Endothelial cell of umbilical vein (primary cell): ENCODE measurements around the gene CHRND. TPM values are rescaled to one million over a fixed set of nuclear protein-coding genes. Genes with fewer than 3 reads are reported as not detected.

Experiments used
- BruUV-seq: library from RNA; stranded (reverse); fragments of 400-500 nt; replicated peaks from 2 replicates; lab custom pipeline; 2021; lab: Mats Ljungman, UMichigan
- CTCF ChIA-PET: fragments of 300-600, 350-600 bp; sonication (Branson Sonifier 250); formaldehyde crosslinking; loops from one replicate; lab custom pipeline; 2021; ENCODE audit warnings: antibody characterized with exemption, inconsistent platforms; lab: Charles Lee
- POLR2A ChIA-PET: fragments of 300-600, 350-600 bp; sonication (Branson Sonifier 250); formaldehyde crosslinking; loops from one replicate; lab custom pipeline; 2021; ENCODE audit warnings: antibody characterized with exemption, inconsistent platforms; lab: Charles Lee
- DNase-seq: peaks from one replicate; pipeline ENCODE4 v3.0.0-alpha.2; 2011; ENCODE audit warnings: low read depth, low spot score
- FAIRE-seq: peaks from 2 replicates; lab custom pipeline; 2011; peaks lifted over from hg19 to GRCh38; lab: Jason Lieb, UNC
- H2AFZ ChIP-seq: 2 replicates; pipeline ENCODE4 v1.6.0; 2012; ENCODE audit warnings: low read depth, low read length, control low read depth, inconsistent platforms
- H3K27ac ChIP-seq: 2 replicates; pipeline ENCODE4 v1.5.1; 2011; ENCODE audit warnings: low read depth, mild to moderate bottlenecking, control low read depth, low read length, moderate library complexity; ENCODE audit not compliant: insufficient read depth
- H3K27me3 ChIP-seq, 2 experiments: 2 replicates each; pipeline versions ENCODE4 v1.6.0 to v1.6.1; 2011; ENCODE audit warnings: low read length in 2 of 2, mixed read lengths in 1 of 2; ENCODE audit not compliant: control insufficient read depth in 2 of 2, insufficient read depth in 2 of 2
- H3K36me3 ChIP-seq, 2 experiments: 2 replicates in 1 of 2; 3 replicates in 1 of 2; pipeline ENCODE4 v1.5.1; 2011; ENCODE audit warnings: low read length in 2 of 2, mild to moderate bottlenecking in 1 of 2, moderate library complexity in 1 of 2; ENCODE audit not compliant: control insufficient read depth in 2 of 2, insufficient read depth in 2 of 2; ENCODE audit errors: extremely low read depth in 1 of 2
- H3K4me1 ChIP-seq: 3 replicates; pipeline ENCODE4 v1.5.1; 2011; ENCODE audit warnings: mild to moderate bottlenecking, low read length; ENCODE audit not compliant: control insufficient read depth, insufficient read depth; ENCODE audit errors: extremely low read depth
- H3K4me2 ChIP-seq: 2 replicates; pipeline ENCODE4 v1.6.1; 2011; ENCODE audit warnings: low read length, control low read depth, mixed read lengths; ENCODE audit not compliant: insufficient read depth
- H3K4me3 ChIP-seq, 3 experiments: fragments of 200-600 bp in 1 of 3; sonication (generic), shearing (Covaris generic) in 1 of 3; replicated peaks in 1 of 3; 2 replicates each; pipeline ENCODE4 v1.5.1; 2011 to 2016; ENCODE audit warnings: control low read depth in 3 of 3, low read length in 3 of 3, mild to moderate bottlenecking in 2 of 3, inconsistent platforms in 1 of 3, low read depth in 1 of 3, moderate library complexity in 1 of 3; ENCODE audit not compliant: insufficient read depth in 1 of 3
- H3K79me2 ChIP-seq: 2 replicates; pipeline ENCODE4 v1.6.0; 2012; ENCODE audit warnings: low read length, inconsistent platforms; ENCODE audit not compliant: control insufficient read depth, insufficient read depth
- H3K9ac ChIP-seq: replicated peaks from 2 replicates; pipeline ENCODE3; 2011; ENCODE audit warnings: low read length, control low read depth; ENCODE audit not compliant: insufficient read depth; ENCODE audit errors: extremely low read depth
- H3K9me1 ChIP-seq: replicated peaks from 3 replicates; pipeline ENCODE4 v1.6.0; 2011; ENCODE audit warnings: mild to moderate bottlenecking, low read length; ENCODE audit not compliant: control insufficient read depth, insufficient read depth; ENCODE audit errors: extremely low read depth
- H3K9me3 ChIP-seq: replicated peaks from 2 replicates; pipeline ENCODE4 v1.5.1; 2012; ENCODE audit warnings: low read length, inconsistent platforms; ENCODE audit not compliant: control insufficient read depth, insufficient read depth
- H4K20me1 ChIP-seq: replicated peaks from 2 replicates; pipeline ENCODE3; 2011; ENCODE audit warnings: mild to moderate bottlenecking, low read length; ENCODE audit not compliant: control insufficient read depth, insufficient read depth; ENCODE audit errors: extremely low read depth
- EZH2 ChIP-seq: IDR thresholded peaks from 2 replicates; pipeline ENCODE4 v1.6.1; 2012; ENCODE audit warnings: borderline replicate concordance, low read depth, mild to moderate bottlenecking, moderate library complexity, low read length, inconsistent platforms; ENCODE audit not compliant: severe bottlenecking
- FOS ChIP-seq: IDR thresholded peaks from 2 replicates; pipeline ENCODE4 v1.6.1; 2011; ENCODE audit warnings: mild to moderate bottlenecking, low read length, moderate library complexity, borderline replicate concordance; ENCODE audit not compliant: insufficient read depth
- GATA2 ChIP-seq: IDR thresholded peaks from 2 replicates; pipeline ENCODE4 v1.7.0; 2011; ENCODE audit warnings: low read depth, mild to moderate bottlenecking, moderate library complexity, mixed read lengths, low read length; ENCODE audit not compliant: insufficient read length, insufficient read depth
- JUN ChIP-seq: IDR thresholded peaks from 2 replicates; pipeline ENCODE4 v1.6.1; 2011; ENCODE audit warnings: borderline replicate concordance, low read depth; ENCODE audit not compliant: insufficient read length, insufficient read depth
- MYC ChIP-seq: IDR thresholded peaks from one replicate; pipeline ENCODE4 v1.6.1; 2011; ENCODE audit warnings: mild to moderate bottlenecking, low read depth, low read length
- POLR2A ChIP-seq: IDR thresholded peaks from 2 replicates; pipeline ENCODE4 v1.6.1; 2012; ENCODE audit warnings: low read depth, mild to moderate bottlenecking, control low read depth, low read length
- POLR2AphosphoS5 ChIP-seq: IDR thresholded peaks from 2 replicates; pipeline ENCODE4 v1.6.1; 2012; ENCODE audit warnings: low read depth, mild to moderate bottlenecking, control low read depth, low read length, moderate library complexity; ENCODE audit not compliant: insufficient read depth
- dilution Hi-C: fragments of 300-500 bp; cut with MboI; formaldehyde crosslinking; loops from one replicate; pipeline ENCODE4 v1.15.0; 2019; ENCODE audit warnings: low sequenced_read_pairs; ENCODE audit not compliant: extremely low pct_ligation_motif_present
- intact Hi-C: fragments of 100-400 bp; cut with micrococcal nuclease; formaldehyde crosslinking; loops from one replicate; pipeline ENCODE4 v1.10.0; 2022
- polyA plus RNA-seq, 4 experiments: library from polyadenylated mRNA; depleted of rRNA in 3 of 4; stranded (reverse) in 3 of 4; unstranded in 1 of 4; fragments of >200 nt; gene quantifications; 2 replicates each; pipeline versions ENCODE4 v1.2.1 to v1.2.3, GENCODE V29; 2011 to 2012; ENCODE audit warnings: missing spikeins in 1 of 4
- total RNA-seq: library from RNA; stranded (reverse); gene quantifications from 2 replicates; pipeline ENCODE4 v1.2.3, GENCODE V29; 2021
- TF ChIP-seq, protein P1 (sequence below): IDR thresholded peaks from 2 replicates; pipeline ENCODE4 v1.6.1; 2011; ENCODE audit not compliant: insufficient read depth, insufficient read length
- TF ChIP-seq, protein P2 (sequence below), 2 donors: IDR thresholded peaks; 1 replicate in 1 of 2; 2 replicates in 1 of 2; pipeline ENCODE4 v1.5.1; 2011; ENCODE audit warnings: low read length in 2 of 2, mild to moderate bottlenecking in 2 of 2, moderate library complexity in 2 of 2, control low read depth in 1 of 2, inconsistent platforms in 1 of 2, low read depth in 1 of 2; ENCODE audit not compliant: insufficient read depth in 1 of 2; ENCODE audit errors: extremely low read depth in 1 of 2

The CHRND gene
- total and polyA plus RNA-seq, 2 donors (not counting 3 experiments of a cell fraction or from before 2014, with no cell fraction given): not detected

DNA sequence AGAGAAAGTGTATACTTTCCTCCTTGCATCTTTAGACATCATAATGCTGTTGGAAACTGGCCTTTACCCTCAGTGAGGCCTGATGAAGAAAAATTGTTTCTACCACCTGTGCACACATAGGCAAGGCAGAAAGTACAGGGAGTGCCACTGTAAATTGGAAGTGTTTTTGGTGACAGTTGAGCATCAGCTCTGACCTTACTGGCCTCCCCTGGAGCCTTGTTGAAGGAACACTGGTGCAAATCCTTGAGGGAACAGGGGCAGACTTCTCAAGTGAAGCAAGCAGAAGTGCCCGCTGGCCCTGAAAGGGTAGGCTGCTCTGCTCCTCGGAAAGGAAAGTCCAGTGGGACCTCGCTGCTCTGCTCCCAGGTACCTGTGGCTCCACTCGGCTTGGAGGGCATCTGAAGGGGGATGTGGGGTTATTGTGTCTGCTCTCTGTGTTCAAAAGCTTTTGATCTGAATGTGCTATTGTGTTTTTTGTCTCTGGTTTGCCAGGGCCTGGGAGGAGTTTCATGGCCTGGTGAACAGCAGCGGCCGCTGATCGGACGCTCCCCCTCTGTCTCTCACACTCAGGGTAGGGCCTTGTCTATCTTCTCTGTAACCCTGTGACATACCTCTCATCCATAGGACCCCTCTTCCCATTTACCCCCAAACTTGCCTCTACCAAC lies 47.9 kb downstream of the CHRND start:
- TF ChIP-seq EZH2 (no peak), POLR2AphosphoS5 (no peak), JUN (no peak), FOS (no peak), MYC (no peak), GATA2 (no peak), POLR2A (no peak)
- TF ChIP-seq, protein P1, sequence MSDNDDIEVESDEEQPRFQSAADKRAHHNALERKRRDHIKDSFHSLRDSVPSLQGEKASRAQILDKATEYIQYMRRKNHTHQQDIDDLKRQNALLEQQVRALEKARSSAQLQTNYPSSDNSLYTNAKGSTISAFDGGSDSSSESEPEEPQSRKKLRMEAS: no peak
- TF ChIP-seq, protein P2, sequence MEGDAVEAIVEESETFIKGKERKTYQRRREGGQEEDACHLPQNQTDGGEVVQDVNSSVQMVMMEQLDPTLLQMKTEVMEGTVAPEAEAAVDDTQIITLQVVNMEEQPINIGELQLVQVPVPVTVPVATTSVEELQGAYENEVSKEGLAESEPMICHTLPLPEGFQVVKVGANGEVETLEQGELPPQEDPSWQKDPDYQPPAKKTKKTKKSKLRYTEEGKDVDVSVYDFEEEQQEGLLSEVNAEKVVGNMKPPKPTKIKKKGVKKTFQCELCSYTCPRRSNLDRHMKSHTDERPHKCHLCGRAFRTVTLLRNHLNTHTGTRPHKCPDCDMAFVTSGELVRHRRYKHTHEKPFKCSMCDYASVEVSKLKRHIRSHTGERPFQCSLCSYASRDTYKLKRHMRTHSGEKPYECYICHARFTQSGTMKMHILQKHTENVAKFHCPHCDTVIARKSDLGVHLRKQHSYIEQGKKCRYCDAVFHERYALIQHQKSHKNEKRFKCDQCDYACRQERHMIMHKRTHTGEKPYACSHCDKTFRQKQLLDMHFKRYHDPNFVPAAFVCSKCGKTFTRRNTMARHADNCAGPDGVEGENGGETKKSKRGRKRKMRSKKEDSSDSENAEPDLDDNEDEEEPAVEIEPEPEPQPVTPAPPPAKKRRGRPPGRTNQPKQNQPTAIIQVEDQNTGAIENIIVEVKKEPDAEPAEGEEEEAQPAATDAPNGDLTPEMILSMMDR (IDR thresholded peaks at IDR 0.05; ENCODE audit: extremely low read depth in 1 of 2, insufficient read depth in 1 of 2, low read depth in 1 of 2, low read length in 2 of 2): no peak
- DNase-seq: no peak
- Histone ChIP-seq H3K27ac (no peak overlapping the region), H3K4me1 (no peaks in the 10 kb centered on the region), H3K36me3 (peaks cover 12 to 27% of the 10 kb centered on the region in 2 experiments), H3K9ac (no peak overlapping the region), H3K4me2 (no peak overlapping the region), H4K20me1 (no peaks in the 10 kb centered on the region), H3K9me3 (no peaks in the 10 kb centered on the region), H3K27me3 (no peaks in the 10 kb centered on the region), H3K79me2 (no peaks in the 10 kb centered on the region), H3K4me3 (no peak overlapping the region), H3K9me1 (no peaks in the 10 kb centered on the region), H2AFZ (no peak overlapping the region)
- dilution Hi-C loops (no loop called here), intact Hi-C loops (no loop called here)
- no peak for FAIRE-seq
- ChIA-PET POLR2A (no interaction called here), CTCF (no interaction called here)
- BruUV-seq: no TSS peak
